DMS153 (cell line): ENCODE results near the gene HOXC11.

Source experiments
- DNase-seq: peaks from one replicate; lab custom pipeline; 2025; lab: John Stamatoyannopoulos, UW

HOXC11 gene

DNA sequence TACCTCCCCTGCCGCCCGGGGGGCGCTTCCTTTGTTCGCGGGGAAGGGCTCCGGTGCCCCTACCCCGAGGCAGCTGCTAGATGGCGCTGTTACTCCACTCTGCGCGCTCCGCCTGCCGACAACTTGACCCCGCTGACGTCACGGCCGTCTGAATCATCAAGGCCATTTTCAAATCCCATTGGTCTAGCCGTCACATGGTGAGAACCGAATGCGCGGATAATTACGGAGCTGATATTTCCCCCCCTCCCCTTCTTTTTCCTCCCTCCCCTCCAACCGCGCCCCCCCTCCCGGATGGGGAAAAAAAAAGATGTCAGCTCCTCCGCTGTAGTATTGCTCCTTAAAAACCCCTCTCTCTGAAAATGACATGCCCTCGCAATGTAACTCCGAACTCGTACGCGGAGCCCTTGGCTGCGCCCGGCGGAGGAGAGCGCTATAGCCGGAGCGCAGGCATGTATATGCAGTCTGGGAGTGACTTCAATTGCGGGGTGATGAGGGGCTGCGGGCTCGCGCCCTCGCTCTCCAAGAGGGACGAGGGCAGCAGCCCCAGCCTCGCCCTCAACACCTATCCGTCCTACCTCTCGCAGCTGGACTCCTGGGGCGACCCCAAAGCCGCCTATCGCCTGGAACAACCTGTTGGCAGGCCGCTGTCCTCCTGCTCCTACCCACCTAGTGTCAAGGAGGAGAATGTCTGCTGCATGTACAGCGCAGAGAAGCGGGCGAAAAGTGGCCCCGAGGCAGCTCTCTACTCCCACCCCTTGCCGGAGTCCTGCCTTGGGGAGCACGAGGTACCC, 12.2 kb downstream of the HOXC11 start, which contains the start of gene HOXC10:
HOXC10 (plus strand) TSS at position 246 of the 791 bp plus-strand sequence; CDS start at position 360, 114 bp downstream.
- peak; percentile 37 for DNase-seq

DNA sequence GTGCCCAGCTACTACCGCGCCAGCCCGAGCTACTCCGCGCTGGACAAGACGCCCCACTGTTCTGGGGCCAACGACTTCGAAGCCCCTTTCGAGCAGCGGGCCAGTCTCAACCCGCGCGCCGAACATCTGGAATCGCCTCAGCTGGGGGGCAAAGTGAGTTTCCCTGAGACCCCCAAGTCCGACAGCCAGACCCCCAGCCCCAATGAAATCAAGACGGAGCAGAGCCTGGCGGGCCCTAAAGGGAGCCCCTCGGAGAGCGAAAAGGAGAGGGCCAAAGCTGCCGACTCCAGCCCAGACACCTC, 12.7 kb downstream of the HOXC11 start:
- no peak for DNase-seq

DNA sequence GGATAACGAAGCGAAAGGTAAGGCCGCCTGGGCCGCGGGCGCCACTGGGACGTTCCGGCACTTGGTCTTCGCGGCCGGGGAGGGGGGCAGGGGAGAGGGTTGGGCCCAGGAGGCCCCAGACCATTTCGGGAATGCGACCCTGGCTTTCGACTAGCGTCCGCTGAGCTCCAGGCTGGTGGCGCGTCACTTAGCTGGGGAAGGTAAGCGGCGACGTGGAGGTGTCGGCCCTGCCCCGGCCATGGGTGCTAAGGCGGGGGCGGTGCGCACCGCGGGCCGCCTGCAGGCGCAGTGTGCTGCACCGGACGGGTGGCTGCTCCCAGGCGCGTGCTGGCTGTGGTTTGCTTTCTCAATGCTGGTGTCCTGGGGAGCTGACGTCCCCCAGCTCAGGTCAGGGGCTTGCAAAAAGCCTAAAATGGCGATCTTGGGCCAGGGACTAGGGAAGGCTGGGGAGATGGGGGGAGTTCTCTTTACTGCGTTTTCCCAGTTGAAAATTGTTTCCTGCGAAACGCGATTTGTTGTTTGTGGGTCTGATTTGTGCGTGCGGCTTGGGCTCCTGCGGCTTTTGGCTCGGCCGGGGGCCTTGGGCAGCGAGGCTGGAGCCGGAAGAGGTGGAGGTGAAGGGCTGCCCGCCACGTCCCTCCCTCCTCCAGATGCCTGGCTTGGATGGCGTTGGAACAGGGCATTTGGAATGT, 13.2 kb downstream of the HOXC11 start:
- no peak for DNase-seq

DNA sequence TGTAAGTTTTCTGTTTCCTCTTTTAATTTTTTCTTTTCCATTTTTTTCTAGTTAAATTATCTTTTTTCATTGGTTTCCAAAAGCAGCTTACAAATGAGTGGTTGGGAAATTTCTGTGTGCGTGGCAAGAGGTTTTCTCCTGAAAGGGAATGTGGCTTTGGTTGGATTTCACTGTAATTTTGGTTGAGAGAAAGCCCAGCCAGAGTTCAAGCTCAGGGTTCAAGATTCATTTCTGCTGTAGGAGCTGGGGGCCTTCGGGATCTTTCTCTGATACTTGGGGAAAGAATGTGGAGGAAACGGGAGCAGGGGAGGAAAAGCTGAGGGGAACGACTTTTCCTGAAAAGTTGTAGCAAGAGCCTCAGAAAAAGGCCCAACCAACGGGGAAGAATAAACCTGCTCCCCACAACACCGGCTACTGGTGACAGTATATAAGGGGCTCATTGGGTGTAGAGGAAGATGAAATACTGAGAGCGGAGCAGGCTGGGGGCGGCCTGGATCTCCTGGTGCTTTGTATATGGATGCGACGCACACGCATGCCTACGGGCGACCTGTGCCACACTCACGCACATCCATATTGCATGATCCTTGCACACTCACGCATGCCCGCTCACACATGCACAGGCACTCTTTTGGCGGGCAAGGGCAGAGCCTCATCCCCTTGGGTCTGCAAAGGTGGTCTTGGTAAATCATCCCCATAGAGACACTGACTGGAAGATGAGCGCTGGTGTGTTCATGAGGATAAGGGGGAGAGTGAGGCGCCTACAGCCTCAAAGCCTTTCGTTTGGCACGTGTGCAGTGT, 14.0 kb downstream of the HOXC11 start:
- no peak for DNase-seq

DNA sequence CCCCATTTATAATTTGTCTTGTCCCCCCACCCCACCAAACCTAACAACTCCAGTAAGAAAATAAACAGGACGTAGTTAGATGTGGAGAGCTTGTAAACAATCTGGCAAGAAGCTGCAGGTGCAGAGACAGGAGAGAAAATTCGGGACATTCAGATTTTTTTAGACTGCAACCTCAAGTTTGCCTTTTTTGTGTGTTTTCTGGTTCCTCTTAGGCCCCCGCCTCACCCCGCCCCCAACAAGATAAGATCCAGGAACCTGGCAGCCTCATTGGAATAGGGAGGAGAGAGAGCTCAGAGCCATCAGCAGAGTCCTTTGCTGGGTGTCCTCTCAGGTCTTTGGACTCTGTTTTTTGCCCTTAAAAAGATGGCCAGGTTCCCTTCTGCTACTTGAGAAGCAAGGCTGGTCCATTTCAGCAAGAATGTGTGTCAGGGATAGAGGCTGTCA, 14.9 kb downstream of the HOXC11 start:
- no peak for DNase-seq

DNA sequence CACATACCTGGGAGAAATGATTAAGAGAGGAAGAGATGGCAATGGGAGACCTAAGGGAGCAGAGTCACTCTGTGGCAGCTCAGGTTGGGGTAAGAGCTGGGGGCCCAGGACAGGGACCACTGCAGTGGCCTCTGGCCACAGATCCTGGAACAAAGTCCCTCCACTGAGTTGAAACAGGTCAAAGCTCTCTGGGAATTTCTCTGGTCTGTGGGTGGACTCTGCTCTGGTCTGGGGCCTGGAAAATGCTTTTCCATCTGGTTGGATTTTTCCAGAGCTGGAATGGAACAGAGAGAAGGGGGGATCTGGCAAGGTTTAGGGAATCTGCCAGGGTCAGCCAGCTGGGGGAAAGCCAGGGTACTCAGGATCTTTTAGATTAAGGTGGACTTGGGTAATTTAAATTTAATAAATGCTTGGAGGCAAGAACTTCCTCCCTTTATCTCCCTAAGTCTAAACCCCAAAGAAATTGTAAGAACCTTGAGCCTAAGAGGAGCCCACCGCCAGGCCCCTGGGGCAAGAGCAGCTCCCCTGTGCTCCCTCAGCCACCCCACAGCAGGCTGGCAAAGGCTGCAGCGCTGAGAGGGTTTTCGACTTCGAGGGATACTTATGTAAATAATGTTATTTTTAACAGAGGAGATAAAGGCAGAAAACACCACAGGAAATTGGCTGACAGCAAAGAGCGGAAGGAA, 15.8 kb downstream of the HOXC11 start:
- no peak for DNase-seq

DNA sequence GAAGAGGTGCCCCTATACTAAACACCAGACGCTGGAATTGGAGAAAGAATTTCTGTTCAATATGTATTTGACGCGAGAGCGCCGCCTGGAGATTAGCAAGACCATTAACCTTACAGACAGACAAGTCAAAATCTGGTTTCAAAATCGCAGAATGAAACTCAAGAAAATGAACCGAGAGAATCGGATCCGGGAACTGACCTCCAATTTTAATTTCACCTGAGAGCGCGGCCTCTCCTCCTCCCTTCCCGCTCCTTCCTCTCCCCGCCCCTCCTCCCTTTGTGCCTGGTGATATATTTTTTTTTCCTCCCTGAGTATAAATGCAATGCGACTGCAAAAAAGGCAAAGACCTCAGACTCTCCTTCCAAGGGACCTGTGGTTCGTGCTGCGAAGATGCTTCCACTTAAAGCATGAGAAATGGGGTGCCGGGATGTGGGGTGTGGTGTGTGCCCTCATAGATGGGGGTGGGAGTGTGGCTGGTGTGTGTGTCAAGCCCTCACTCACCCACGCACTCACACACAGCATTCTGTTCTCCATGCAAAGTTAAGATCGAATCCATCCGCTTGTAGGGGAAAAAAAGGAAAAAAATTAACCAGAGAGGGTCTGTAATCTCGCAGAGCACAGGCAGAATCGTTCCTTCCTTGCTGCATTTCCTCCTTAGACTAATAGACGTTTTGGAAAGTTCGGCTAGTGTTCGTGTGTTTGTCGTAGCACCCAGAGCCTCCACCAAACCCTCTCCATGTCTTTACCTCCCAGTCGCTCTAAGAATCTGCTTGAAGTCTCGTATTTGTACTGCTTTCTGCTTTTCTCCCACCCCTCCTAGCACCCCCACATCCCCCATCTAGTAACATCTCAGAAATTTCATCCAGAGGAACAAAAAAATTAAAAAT, 16.5 kb downstream of the HOXC11 start:
- DNase-seq, result no peak

DNA sequence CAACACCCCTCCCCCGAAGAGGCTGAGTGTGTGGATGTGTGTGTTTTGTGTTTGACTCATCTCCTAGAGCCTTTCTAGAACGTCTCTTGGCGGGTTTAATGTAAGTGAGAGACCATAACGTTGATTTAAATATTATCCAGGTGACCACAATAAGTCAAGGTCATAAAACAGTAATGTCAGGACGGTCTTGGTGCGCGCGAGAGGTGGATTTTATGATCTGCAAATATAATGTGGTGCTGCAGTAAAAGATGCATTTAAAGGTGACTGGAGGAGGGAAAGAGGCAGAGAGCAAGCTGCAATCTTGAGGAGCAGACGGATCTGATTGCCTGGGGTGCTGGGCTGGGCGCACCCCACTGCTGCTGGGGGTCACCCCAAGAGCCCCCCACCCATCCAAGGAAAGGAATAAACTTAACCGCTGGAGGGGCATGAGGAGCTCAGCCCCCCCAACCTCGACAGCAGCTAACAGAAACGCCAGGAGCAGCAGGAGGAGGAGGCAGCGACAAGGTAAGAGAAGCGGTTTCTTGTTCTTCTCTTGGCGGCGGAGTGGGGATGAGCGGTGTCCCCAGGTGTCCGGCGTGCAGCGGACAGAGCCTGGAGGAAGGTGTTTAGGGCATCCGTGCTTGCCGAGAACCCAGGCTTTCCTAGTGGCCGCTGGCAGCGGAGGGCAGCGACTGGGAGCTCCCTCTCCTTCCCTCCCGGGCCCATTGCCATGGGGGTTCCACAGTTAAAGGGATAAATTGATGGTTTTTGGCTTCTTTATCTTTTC, 17.6 kb downstream of the HOXC11 start:
- peak; percentile 26 for DNase-seq

DNA sequence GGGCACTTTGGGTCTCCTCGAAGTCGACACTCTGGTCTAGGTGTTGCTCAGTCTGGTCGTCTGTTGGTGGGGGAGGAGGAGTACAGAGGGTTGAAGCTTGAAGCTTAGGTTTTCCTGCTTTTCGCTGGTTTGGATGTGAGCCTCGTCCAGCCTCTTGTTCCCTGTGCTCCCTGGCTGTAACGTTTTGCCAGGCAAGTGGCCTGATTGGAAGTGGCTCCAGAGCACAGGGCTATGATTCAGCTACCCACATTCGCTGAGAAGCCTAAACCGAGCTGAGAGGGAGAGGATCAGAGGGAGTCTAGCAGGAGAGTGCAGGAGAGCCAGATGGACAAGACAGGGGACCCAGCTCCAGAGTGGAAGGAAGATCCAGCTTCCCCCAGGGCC, 18.1 kb downstream of the HOXC11 start:
- no peak for DNase-seq

DNA sequence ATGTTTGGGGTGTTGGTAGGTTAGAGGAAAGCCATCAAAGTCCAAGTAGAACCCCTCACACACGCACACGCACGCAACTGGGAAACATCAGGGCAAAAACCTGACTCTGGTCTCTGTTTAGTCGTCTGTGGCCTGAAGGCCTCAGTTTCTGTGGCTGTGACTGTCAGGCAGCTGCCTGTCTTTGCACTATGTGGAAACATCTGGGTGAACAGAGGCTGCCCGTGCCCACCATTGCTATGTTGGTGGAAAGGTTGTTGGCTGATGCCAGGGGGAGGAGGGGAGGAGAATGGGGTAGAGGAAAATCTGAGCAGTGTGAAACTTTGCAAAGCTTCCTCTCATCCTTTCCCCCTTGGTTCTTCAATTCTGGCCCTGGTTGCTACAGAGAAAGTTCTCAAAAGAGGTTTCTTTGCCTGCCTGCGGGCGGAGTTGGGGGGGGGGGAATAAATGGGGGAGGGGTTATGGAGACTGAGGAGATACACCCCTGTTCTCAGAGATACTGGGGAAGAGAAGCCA, 19.5 kb downstream of the HOXC11 start:
- DNase-seq, result no peak

DNA sequence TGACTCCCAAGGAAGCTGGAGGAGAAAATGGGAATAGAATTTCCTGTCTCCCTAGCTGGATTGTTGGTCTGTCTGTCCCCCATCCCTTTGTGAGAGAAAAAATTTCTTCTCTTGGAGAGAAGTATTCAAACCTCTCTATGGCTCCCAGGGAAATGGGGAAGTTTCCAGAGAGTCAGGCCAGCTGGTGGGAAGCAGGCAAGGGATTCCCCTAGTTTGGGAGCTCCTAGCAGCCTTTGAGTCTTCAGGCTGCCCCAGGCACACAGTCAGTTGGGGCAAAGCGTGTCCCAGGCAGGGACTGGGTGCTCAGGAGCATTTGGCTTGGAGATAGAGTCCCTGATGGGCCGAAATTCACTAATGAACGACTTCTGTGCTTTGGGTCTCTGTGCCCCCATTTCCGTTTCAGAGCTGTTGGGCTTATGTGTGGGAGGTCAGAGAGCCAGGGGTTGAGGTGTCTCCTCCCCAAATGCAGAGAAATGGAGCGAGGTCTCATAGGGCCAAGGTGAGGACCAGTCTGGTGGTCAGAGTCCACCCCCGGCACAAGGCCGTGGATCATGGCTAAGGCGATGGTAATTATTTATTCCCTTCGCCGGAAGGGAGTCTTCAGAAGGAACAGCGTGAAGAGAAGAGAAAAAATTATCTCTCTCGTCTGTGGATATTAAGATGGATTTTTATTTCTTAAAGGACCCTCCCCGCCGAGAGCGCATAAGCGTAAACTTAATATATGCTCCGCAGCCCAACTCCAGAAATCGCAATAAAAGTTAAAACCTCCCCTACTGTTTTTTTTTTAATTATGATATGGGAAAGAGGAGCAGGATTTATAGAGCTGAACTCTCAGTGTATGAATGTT, 20.5 kb downstream of the HOXC11 start:
- DNase-seq, result no peak

DNA sequence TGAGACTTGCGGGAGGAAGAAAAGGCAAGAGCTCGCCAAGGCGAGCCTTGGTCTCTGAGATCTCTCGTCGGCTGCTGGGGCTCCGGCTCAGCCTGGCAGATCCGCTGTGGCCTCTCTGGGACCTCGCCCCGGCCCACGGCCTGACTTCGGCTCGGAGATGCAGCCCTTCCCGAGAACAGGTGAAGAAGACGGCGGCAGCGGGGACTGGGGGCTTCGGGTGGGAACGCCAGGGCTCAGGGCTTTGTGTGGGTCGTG, 21.0 kb downstream of the HOXC11 start:
- DNase-seq, result no peak

DNA sequence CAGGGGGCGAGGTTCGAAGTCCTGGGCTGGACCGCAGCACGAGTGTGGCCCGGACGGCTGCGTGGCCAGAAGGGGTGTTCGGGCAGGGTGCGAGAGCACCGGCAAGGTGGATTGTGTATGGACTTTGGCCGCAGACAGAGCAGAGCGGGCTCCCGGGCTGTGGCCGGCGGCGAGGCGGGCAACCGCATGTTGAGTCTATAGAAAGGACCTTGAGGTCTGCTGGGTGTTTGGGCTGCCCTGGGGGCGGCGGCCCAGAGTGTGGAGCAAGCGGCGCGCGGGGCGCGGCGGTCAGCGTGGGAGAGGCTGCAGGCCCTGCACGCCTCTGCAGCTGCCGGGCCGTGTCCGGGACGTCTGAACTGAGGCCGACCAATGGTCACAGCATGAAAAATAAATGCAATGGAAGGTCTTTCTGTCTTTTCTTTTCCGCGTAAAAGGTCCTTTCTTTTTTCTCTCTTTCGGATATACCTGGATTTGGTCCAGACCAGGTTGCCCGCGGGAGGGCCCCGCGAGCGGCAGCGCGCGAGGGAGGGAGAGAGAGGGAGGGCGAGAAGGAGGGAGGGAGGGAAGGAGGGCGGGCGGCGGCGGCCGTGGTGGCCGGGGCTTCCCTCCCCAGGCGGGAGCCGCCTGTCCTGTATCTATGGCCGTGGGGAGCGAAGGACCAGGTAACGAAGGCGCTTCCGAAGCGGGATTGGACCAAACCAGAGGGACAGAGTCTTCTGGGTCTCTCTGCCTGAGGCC, 21.5 kb downstream of the HOXC11 start:
- DNase-seq, result no peak

DNA sequence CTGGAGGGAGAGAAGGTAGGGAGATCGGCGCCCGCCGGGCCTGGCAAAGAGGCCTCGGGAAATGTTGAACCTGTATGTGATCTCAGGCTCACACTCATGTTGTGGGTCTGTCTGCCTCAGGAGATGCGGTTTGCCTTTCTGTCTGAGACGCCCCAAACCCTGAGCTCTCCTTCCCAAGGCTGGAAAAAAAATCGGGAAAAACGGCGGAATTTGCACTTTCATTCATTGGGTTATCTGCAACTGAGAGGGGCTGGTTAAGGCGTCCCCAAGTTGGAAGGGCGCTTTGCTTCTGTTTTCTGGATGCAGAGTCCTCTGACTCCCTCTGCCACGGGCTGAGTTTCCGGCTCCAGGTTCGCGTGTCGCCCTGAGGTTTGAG, 22.1 kb downstream of the HOXC11 start:
- DNase-seq, result no peak

DNA sequence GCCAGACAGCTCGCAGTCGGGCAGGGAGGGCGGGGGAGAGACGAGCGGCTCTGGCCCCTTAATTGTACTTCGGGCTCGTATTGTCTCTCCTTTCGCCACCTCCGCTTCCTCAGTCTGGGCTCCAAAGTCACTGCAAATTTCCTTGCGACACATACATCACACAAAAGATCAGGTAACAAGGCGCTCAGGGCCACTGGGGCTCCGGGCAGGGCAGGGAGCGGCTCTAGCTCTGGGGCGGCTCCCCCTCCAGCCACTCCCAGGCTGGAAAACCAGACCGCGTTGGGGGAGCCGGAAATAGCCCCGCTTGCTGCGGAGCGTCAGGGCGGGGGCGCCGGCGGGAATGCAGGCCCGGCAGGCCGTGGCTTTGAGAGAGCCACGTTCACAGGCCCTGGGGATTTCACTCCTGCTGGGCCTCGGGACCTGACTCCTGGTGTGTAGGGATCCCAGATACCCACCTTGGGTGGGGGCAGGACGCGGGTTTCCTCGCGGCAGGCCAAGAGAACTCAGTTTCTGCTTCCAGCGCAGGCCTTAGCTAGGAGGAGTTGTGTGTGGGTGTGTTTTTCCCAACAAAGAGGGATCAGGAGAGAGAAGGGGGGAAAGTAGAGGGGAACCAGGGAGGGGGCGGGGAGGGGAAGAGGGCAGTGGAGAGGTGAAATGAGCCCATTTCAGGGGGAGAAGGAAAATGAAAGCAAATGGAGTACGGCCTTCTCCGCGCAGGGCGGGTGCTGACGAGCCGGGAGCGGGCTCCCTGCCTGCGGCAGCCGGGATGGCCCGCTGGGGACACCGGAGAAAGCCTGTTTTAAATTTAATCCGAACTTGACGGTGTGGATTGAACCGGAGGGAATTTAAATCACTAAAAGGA, 22.7 kb downstream of the HOXC11 start:
- no peak for DNase-seq

DNA sequence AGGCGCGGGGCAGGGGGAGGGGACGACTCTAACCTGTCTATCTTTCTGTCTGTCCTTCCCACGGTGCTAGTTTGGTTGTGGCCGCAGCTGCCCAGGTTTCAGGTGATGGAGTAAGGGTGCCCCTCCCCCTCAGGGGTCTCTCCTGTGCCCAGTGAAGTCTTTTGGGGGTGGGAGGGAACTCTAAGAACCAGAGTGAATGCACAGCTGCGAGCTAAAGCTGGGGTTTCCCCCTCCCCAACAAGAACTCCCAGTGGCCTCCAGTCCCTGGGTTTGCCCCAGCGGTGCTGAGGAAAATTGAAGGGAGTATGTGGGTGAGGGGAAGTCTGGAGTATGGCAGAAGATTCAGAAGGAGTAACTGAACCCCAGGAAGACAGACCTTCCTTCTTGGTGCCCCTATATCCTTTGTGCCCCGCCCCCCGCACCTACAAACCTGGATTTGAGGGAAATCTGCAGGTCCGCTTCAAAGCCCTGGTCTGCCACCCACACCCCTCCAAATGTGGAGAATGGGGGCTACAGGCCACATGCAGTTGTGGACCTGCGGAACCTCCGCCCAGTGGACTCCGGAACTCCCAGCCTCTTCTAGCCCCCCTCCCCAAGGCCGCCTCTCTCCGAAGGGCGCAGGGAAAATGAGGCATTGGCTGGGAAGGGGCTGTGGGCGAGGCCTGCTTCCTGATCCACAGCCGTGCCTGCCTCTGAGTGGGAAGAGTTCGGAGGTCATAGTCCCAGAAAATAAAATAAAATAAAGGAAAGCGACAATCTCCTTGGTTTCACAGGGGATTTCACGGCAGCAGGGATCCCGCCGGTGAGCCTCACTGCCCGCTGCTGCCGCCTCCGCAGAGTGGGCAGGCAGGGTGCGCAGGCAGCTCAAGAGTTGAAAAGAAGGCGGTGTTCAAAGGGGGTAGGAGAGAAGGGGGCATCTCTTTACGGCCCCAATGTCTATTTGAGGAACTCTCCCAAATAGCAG, 23.6 kb downstream of the HOXC11 start:
- DNase-seq, result no peak
